ENCODE data around the gene LAMA3.
A peak's percentile ranks its signal among the peaks of the same experiment; 100 is the strongest.

Gene LAMA3, protein sequence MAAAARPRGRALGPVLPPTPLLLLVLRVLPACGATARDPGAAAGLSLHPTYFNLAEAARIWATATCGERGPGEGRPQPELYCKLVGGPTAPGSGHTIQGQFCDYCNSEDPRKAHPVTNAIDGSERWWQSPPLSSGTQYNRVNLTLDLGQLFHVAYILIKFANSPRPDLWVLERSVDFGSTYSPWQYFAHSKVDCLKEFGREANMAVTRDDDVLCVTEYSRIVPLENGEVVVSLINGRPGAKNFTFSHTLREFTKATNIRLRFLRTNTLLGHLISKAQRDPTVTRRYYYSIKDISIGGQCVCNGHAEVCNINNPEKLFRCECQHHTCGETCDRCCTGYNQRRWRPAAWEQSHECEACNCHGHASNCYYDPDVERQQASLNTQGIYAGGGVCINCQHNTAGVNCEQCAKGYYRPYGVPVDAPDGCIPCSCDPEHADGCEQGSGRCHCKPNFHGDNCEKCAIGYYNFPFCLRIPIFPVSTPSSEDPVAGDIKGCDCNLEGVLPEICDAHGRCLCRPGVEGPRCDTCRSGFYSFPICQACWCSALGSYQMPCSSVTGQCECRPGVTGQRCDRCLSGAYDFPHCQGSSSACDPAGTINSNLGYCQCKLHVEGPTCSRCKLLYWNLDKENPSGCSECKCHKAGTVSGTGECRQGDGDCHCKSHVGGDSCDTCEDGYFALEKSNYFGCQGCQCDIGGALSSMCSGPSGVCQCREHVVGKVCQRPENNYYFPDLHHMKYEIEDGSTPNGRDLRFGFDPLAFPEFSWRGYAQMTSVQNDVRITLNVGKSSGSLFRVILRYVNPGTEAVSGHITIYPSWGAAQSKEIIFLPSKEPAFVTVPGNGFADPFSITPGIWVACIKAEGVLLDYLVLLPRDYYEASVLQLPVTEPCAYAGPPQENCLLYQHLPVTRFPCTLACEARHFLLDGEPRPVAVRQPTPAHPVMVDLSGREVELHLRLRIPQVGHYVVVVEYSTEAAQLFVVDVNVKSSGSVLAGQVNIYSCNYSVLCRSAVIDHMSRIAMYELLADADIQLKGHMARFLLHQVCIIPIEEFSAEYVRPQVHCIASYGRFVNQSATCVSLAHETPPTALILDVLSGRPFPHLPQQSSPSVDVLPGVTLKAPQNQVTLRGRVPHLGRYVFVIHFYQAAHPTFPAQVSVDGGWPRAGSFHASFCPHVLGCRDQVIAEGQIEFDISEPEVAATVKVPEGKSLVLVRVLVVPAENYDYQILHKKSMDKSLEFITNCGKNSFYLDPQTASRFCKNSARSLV (N-terminal part only)

GRCh38 chr18:23689031-23689615 is at the start of gene LAMA3:
Gene LAMA3 (plus strand): TSS chr18:23689453. CDS start chr18:23689684, 231 bp downstream.
- DNase-seq: peak; percentile 3 to 9

DNA sequence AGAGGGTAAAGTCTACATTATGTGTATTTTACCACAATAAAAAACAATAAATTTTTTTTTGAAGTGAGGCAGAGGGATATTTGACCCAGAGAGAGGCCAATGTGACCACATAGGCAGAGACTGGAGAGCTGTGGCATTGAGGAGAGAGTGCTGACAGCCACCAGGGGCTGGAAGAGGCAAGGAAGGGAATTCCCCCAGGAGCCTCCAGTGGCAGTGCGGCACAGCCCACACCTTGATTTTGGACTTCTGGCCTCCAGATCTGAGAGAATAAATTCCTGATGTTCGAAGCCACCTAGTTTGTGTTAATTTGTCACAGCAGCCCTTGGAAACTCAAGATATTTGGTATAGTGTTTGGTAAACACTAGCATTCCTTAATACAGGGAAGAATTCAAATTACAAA is 49.2 kb upstream of the LAMA3 start:
- DNase-seq: no peak

DNA sequence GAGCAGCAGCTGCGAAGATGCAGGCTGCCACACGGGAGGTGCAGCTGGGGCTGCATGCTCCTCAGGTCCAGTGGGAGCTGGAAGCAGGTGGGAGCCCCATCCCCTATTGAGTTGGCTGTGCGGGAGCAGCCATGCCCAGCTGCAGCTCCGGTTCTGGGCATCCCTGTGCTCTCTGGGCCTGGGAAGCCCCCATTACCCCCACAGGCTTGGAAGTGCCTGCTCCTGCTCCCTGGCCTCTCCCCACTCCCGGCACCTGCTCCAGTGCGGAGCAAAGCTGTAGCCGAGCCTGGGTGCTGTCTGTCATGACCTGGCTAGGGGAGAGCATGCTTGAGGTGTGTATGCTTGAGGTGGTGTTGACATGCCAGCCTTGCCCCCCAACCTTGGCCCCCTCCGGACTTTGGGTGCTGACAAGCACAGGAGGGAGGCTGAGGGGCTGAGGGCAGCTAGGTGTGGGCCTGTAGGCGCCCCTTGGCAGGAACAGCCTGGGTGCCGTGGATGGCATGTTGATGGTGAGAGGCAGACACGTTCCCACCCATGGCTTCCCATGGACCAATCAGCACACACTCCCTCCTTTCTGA is 48.0 kb upstream of the LAMA3 start:
- no peak for DNase-seq

DNA sequence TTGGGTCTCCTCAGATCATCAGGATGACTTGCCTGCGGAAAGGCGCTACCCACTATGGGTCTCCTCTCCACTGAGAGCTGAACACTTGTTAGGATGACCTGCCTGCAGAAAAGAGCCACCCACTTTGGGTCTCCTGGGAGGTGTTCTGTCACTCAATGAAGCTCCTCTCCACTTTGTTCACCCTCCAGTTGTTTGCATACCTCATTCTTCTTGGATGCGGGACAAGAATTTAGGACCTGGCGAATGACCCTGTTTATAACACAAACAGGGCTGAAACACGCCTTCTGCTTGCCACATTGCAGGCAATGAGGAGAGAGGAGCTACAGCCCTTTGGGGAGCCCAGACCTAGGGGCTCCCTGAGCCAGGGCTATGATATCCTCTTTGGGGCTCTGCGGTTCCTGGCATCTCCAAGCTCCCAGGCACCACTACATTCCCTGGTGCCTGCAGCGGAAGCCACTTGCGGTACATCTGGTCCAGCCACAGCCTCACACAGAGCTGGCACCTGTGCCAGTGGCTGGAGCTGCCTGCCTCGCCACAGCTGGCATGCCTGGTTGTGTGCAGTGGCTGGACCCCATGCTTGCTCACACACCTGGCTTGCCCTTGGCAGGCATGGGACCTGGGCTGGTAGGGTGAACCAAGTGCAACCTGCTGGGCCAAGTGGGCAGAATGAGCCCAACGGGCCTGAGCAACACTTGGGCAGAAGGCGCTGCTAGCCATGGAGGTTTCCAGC is 47.2 kb upstream of the LAMA3 start:
- DNase-seq: no peak

GRCh38 chr18:23643815-23644490 is 45.3 kb upstream of the LAMA3 start:
- DNase-seq: no peak

- no peak for DNase-seq
Observed at GRCh38 chr18:23645568-23646175, 43.6 kb upstream of the LAMA3 start.

DNA sequence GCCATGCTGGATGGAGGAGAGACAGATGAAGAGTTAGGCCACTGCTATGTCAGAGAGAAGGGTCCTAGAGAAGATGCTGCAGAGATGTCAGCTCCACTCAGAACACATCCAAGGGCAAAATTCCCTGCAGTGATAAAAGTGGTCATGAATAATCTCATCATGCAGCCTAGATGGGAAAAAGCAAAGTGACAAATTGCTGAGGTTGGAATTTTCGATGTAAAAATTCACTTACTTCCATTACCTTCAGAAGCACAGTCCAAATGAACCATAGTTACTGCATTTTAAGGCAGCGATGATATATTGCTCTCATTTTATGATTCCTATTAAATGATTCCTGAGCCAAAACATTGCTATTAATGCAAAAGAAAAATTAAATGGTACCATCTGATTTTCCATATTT is 43.0 kb upstream of the LAMA3 start:
- DNase-seq: no peak

DNA sequence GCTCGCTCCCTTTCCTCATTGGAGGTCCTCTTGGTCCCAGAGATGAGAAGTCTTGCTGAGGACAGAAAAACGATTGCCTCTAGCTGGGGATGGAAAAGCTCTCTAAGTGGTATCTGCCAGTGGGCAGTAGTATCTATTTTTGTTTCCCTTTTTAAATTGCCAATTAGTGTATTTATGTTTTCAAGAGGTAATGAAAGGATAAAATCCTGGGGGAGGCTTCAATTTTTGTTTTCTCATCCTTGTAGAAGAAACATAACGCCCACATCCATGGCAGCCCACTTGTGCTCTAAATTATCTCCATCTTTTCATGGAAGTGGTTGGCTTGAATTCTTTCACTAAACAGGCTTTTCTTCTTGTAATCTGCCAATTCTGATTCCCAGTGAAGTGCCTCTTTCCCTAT is 40.8 kb upstream of the LAMA3 start:
- no peak for DNase-seq

DNA sequence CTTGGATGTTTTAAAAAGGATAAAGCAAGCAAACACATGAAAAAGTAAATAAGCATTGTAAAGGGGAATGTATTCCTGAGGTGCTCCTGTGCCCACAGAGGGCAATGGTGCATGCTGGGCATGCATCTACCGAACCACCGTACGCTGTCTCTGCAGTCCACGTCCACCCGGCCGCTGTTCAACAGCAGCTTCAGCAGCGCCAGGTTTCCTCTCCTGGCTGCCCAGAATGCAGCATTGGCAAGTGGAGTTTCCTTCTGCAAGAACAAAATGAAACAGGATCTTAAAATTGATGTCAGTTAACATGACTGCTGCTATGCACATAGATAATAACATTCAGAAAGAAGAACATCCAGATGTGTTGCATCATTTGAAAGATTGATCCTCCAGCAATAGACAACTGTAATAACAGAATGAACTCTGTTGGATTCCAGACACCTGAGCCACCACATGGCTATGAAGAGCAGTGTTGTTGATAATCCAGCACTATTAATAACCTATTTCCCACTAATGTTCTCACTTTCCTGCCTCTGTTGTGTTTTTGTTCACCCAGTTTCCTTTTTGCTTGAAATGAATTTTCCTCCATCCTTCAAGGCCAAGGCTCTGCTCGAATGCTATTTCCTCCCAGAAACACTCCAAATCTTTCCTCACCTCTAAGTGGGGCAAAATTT is 40.2 kb upstream of the LAMA3 start:
- no peak for DNase-seq

DNA sequence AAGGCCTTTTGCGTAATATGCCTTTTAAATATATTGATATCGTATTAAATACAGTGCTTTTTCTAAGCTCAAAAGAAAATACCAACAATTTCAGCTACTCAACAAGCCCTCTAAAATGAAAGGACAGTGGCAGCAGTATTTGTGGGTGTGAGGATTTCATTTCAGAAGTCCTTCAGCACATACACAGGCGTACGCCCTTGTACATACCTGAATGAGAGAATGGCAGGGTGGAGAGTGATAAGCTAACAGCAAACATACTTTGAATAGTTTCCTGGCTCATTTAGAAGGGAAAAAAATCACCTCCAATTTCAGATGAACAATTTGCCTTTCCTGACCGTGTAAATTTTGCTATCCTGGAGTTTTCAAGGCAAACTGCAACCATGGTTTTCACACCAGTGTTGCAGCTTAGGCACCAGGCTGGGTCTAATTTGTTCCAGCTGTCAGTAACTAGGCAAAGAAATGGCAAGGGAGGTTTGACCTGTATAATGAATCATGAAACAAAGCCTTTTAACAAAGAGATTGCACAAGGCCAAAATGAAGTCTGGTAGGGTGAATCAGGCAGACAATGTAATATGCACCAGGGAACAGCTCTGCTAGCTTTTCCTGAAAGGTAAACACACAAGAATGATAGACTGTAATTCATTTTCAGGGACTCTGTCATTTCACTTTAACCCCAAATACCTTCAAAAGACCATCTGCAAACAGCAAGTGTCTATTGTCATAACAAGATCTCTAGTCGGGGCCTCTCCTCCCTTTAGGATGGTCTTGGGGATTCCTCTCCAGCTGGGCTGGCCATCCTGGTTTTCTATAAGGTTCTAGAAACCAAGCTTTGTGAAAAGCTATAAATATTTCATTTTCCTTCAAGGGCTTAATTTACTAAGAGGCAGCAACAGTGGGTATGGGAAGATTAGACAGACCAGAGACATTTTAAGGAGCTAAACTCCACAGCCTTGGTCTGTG is 38.0 kb upstream of the LAMA3 start:
- no peak for DNase-seq

DNA sequence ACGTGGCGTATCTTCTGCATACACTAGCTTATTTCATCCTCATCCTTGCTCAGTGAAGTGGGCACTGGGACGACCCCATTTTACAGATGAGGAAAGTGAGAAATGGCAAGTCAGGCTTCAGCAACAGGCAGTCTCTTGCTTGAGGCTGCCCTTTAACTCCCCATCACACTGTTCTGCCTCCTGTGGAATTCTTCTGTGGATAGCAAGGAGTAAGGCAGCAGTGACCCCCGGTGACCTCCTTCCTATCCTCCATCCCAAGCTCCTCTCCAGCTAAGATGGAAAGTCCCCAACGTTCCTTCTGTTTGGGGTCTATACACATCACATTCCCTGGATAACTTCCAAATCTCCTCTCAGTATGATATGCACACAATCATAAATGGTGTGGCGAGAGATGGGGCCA is 37.0 kb upstream of the LAMA3 start:
- no peak for DNase-seq

GRCh38 chr18:23658285-23658684 is 31.0 kb upstream of the LAMA3 start:
- no peak for DNase-seq

DNA sequence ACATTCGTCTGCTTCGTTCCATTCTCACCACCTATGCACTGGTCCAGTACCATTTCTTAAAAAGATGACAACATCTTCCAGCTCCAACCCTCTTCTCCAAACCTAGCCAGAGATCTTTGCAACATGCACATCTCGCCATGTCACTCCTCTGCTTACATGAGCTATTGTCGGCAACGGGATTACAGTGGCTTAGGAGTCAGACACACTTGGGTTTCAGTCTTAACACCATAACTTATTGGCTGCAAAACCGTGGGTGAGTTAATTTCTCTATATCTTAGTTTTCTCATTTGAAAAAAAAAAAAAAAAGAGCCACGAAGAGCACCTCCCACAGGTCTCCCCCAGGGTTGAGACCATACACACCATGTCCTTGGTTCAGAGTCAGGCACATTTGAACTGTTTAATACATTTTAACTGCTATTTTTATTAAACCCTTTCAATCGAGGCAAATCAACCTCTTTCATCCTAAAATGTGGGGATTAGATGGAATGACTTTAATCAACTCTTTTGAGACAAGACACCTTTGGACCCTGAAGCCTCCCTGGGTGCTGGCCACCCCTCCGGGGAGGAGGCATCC is 27.4 kb upstream of the LAMA3 start:
- no peak for DNase-seq

- DNase-seq: peak; percentile 39
Observed at GRCh38 chr18:23662309-23663263, 26.7 kb upstream of the LAMA3 start, which contains the start of gene ANKRD29. Gene ANKRD29 (minus strand): TSS chr18:23662911. CDS start chr18:23662730, 181 bp downstream.

DNA sequence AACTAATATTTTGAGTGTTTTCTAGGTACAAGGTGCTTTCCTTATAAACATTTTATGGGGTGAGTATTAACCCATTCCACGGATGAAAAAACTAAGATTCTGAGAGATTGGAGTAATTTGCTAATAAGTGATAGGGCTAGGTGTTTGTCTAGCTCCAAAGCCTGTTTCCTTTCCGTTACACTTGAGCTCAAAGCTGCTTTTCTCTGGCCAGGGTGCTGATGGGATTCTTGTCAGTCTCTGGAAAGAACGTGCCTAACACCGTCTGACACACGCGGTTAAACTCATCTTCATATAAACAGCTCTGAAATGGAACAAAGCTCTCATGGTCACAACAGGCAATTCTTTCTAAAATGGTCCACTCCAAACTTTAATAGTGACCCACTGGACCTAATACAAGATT is 24.6 kb upstream of the LAMA3 start:
- no peak for DNase-seq

- no peak for DNase-seq
Observed at GRCh38 chr18:23667114-23667513, 22.1 kb upstream of the LAMA3 start.

DNA sequence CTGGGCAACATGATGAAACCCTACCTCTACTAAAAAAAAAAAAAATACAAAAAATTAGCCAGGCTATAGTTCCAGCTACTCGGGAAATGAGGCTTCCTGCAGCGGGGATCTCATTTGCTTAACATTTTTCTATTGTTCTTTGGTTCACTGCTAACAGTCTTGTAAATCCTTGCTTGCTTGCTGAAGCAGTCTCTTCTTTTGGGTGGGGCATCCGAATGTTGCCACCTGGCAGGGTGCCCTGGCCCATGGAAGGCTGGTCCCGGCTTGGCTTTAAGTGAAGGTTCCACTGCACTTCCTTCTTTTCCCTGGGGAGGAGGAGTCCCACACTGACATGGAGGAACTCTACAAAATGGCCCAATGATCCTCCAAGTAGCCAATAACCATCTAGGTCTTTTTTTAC is 20.5 kb upstream of the LAMA3 start:
- DNase-seq: no peak
